Adrenal gland (tissue), 5 donors: ENCODE measurements around the gene OPCML.

Experiments used
- POLR2A ChIP-seq, 2 donors: fragments of 450-650 bp; IDR thresholded peaks; one replicate each; pipeline ENCODE4 v1.6.1; 2017; ENCODE audit warnings: antibody characterized with exemption in 2 of 2, mild to moderate bottlenecking in 2 of 2, moderate library complexity in 1 of 2
- TF ChIP-seq, protein P1 (sequence below), 6 experiments: fragments of 450-650 bp in 4 of 6; fragments of 200-600 bp in 2 of 6; sonication (generic) in 1 of 6; IDR thresholded peaks; 1 replicate in 5 of 6; 2 replicates in 1 of 6; pipeline versions ENCODE4 v1.5.1 to v1.8.0; 2016 to 2021; ENCODE audit warnings: antibody characterized with exemption in 6 of 6, mild to moderate bottlenecking in 2 of 6, moderate library complexity in 1 of 6
- donor health status: DM: no; HTN: no; CAD: no.

DNA sequence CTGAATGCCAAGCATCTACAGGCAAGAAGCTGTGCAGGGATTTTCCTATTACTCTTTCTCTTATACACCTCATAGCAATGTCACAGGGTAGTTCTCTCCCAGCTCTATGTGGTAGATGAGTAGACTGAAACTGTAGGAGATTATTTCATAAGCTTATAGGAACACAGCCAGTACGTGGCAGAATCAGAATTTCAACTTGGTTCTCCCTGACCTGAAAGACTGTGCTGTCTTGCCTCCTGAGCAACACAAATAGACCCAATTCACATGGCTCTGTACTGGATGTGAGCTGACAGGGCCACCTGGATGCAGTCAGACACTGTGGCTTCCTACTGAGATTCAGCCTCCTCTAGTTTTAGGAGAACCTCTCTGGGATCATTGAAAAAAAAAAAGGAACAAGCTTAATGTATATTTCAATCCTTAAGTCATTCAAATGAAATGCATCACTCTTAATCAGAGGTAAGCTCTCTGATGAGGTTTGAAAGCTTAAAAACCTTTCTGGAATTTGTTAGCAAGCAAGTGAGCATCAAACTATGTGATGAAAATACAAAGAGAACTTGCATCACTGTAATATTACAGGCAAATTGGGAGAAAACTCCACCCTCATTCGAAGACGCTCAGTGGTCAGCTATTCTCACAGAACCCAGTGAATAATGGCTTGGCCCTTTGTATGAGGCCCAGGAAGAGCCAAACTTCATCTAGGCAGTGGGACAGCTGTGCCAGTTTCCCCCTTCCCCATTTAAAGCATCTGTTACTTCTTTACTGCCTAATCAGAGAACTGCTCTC lies 1122.5 kb downstream of the OPCML start:
- TF ChIP-seq, protein P1, sequence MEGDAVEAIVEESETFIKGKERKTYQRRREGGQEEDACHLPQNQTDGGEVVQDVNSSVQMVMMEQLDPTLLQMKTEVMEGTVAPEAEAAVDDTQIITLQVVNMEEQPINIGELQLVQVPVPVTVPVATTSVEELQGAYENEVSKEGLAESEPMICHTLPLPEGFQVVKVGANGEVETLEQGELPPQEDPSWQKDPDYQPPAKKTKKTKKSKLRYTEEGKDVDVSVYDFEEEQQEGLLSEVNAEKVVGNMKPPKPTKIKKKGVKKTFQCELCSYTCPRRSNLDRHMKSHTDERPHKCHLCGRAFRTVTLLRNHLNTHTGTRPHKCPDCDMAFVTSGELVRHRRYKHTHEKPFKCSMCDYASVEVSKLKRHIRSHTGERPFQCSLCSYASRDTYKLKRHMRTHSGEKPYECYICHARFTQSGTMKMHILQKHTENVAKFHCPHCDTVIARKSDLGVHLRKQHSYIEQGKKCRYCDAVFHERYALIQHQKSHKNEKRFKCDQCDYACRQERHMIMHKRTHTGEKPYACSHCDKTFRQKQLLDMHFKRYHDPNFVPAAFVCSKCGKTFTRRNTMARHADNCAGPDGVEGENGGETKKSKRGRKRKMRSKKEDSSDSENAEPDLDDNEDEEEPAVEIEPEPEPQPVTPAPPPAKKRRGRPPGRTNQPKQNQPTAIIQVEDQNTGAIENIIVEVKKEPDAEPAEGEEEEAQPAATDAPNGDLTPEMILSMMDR (IDR thresholded peaks at IDR 0.05) = no peak
- no peak for TF ChIP-seq POLR2A (IDR thresholded peaks at IDR 0.05)
